ENCODE measurements around the gene CDKAL1. TPM values are rescaled to one million over a fixed set of nuclear protein-coding genes. Genes with fewer than 3 reads are reported as not detected.

CDKAL1 gene
- total RNA-seq, 1 donor from 2014 or later: 29.5 TPM

DNA sequence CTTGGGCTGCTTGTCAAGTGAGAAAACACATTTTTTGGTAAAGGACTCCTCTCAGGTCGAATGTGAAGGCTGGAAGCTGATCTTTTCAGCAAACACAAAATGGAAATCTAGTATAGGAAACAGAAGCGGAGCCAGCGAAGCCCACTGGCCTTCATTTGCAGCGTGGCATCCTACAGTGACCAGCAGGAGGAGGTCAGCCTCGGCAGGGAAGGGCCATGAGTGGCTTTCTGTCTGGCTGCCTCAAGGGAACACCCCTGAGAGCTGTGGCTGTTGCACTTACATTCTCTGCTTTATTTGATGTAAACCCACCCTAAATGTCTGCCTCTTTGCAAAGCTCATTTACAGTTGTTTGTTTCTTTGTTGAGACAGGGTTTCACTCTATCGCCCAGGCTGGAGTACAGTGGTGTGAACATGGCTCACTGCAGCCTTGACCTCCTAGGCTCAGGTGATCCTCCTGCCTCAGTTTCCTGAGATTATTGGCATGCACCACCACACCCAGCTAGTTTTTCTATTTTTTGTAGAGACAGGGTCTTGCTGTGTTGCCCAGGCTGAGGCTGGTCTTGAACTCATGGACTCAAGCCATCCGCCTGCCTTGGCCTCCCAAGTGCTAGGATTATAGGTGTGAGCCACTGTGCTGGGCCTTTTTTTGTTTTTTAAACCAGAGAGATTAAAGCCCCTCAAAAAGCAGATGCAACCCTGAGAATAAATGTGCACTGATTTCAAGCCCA, 737.3 kb downstream of the CDKAL1 start:
- intact Hi-C loops (cut with micrococcal nuclease): no loop called here

DNA sequence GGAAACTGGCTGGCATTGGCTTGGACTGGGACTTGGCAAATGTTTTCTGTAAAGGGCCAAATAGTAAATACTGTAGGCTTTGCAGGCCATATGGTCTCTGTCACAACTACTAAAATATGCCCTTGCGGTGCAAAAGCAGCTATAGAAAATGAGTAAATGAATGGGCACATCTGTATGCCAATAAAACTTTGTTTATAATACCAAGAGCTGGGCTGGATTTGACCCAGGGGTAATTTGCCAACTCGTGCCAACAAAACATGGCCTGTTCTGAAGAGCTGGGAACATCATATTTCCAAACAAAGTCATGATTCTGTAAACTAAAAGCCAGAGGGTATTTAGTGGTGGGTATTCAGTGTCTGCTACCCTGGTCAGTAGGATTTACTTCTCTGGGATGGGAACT, 739.2 kb downstream of the CDKAL1 start:
- intact Hi-C loops (cut with micrococcal nuclease): no loop called here

DNA sequence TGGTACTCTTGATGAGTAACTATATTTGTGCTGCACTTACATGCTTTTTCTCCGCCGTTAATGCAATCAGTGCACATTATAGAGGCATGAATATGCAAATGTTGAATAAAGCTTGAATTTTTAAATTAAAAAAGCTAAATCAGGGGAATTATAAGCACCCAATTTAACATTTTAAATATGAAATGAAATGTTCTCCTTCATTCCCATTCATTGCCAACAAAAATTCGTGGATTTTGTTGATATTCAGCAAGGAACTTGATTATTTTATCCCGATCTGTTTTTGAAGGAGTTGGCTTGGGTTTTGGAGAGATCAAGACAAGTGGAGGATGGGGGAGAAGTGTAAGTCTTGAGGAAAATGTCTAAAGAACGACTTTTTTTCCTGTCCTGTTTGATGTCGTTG, 740.6 kb downstream of the CDKAL1 start:
- intact Hi-C loops (cut with micrococcal nuclease): no loop called here

DNA sequence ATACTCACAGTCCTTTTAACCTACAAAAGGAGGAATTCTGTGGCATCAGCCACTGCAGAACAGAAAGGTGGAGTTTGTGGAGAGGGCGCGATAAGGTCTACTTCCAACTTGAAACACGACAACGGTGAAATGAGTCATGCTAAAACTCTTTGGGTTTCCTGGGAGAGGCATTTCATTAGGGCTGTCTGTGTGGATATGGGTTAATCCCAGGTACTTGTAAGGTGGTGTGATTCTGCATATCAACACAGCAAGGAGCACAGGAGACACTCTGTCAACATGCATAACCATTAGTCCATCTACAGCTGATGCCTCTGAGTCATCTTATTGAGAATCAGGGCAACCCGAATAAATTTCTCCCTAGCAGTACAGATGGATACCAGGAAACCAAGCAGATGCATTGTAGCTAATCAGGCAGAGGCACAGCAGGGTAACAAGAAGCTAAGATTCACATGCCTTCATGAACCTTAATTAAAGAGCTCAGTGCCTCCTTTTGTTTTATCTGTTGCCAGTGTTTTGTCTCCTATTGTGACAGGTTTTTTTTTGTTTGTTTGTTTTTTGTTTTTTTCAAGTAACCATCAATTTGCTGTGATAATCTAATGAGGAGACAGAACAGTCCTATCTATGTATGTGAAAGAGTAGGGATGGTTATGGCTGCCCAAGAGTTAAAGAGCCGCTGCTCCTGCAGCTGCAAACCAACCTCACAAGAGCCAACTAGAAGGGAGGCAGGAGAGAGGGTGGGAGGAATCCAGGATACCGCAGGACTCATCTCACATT, 743.5 kb downstream of the CDKAL1 start:
- intact Hi-C loops (cut with micrococcal nuclease): no loop called here

DNA sequence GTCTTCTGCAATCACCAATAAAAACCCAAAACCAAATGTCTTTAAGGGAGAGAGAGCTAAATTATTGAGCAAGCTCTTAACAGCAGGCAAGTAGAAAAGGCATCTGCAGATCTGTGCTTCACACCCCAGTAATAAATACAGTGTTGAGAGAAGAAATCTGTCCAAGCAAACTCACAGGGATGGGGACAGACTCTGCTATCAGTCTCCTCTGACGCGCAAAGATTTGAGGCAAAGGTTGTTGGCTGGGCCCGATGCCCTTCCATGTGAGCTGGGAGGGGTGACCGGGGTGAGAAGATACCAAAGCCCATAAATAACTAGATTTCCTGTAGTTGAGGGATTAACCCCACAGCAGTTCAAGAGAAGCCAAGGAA, 744.1 kb downstream of the CDKAL1 start:
- intact Hi-C loops (cut with micrococcal nuclease): no loop called here

DNA sequence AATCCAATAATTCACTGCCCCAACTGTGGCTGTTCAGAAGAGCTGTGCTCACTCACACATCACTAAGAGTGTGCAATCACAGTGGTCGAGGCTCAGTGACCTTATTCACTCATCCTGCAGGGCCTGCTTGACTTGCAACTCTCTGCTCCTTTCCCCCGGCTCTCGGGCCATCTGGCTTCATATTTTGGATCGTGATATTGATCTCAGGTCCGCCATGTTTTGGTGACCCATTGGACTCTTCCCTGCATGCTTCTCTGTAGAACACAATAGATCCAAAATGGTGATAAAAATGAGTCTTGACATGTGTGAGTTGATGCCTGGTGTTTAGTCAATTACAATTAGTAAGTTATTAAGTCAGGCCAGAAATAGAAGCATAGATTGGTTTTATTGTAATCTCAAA, 745.4 kb downstream of the CDKAL1 start:
- intact Hi-C loops (cut with micrococcal nuclease): no loop called here

DNA sequence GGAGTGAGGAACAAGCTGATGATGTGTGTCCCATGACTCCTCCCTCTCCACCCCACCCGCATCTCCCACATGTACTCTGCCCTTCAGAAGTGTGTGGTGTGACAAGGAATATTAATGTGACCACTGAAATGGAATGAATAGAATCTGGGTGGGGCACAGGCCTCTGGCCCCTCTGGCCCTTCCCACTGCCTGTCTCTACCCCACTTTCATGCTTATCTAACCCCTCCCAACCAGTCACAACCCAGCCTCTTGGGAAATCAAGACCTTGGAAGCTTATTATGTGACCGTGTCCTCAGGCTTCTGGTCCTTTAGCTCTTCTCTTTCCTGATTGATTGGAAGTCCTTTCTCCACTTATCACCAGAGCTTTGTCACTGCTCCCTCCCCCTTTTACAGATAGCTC, 747.1 kb downstream of the CDKAL1 start:
- intact Hi-C loops (cut with micrococcal nuclease): no loop called here

Other genes starting within 250 kb of the CDKAL1 start
- gene E2F3, start 132.6 kb upstream of the CDKAL1 start, total RNA-seq: 39.1 and 39.4 TPM in 2 replicates

Data from T-helper 2 cell treated with Interferon-gamma antibody and Interleukin-4, amounts not matched to agents 100 ng/mL and 5 ng/mL, for 36 hours (primary cell).